Smooth muscle cell of the pulmonary artery (primary cell): ENCODE data around the gene SCD5. TPM values are rescaled to one million over a fixed set of nuclear protein-coding genes. Genes with fewer than 3 reads are reported as not detected.

Source experiments
- total RNA-seq: library from RNA; depleted of rRNA; stranded (reverse); fragments of >200 nt; gene quantifications from 2 replicates; pipeline ENCODE4 v1.2.3, GENCODE V29; 2014

Gene SCD5
- 16.9 and 19.9 TPM in 2 replicates for total RNA-seq

GRCh38 chr4:82798168-82799005 is at the start of gene SCD5:
Gene SCD5 (minus strand): TSS chr4:82798796. CDS start chr4:82798537, 259 bp downstream.

Other genes with a start within 250 kb of the SCD5 start
- 0.33 and 0.53 TPM in 2 replicates for gene TMEM150C, start 236.8 kb downstream of the SCD5 start, total RNA-seq
- 421 and 577 TPM in 2 replicates for gene SEC31A, start 92.4 kb upstream of the SCD5 start, total RNA-seq
- gene THAP9, start 101.9 kb upstream of the SCD5 start, total RNA-seq = 3.7 and 4.2 TPM in 2 replicates
- 10.9 and 11.3 TPM in 2 replicates for gene LIN54, start 212.0 kb upstream of the SCD5 start, total RNA-seq
- 69.8 and 102 TPM in 2 replicates for gene COPS4, start 236.4 kb upstream of the SCD5 start, total RNA-seq